Stimulated activated CD8-positive, alpha-beta memory T cell treated with anti-CD3 and anti-CD28 coated beads, Interleukin-15, amount 100 ng/mL, for 4 hours (primary cell): Measurements from ENCODE around the gene CALCR.
"Not testable (repeated sequence)": the region's sequence is repeated elsewhere in the genome, so short reads cannot be mapped to it uniquely, and the experiment has no call there.

ENCODE experiments used
- DNase-seq, 2 donors: peaks; one replicate each; pipeline ENCODE4 v3.0.0-alpha.2; 2020; ENCODE audit warnings: low read depth in 2 of 2

CALCR gene

DNA sequence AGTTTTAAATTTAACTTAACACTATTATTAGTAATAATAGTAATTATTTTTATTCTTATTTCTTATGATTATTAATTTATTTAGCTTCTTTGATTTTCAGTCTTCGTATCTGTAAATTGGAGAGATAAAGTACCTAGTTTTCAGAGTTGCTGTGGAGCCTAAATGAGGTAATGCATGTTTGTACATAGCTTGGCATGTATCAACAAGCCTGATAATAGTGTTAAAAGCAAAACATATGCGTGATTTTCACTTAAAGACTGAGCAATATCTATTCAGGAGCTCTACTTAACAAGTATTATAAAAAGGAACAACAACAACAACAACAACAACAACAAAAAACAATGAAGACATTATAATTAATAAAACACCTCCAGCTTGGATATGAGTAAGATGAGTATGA lies 12.4 kb downstream of the CALCR start:
- no peak for DNase-seq

DNA sequence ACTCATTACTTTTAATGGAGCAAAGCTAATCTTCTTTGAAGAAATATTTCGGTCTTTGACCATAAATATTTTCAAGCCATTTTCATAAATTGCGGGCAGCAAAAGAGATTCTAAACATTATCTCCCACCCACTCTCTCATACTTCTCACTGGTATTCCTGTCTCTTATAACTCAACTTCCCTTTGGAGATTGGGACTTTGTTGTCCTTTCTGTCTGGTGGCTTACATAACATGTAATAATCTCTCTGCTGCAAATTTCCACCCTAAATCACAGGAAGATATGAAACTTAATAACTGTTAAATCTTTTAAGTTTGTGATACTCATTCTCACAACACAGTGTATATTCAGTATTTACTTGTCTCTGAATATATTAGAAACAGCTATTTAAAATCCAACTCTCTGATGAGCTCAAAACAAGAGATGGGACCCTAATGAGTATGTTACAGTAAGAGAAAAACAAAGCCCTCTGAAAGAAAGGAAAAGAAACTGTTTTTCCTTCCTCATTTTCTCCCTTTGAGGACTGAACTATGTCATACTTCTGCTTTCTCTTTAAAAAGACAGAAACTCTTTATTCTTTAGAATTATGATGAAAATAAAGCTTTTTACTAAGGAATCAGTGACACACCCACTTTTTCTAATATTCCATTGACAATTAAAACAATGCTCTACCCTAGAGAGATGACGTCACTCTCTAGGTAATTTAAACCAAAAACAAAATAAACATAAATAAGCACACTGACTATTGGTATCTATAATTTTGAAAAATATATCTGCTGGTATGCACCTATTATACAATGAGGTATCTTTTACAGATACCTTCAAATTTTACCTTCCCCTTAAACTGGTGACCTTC lies 14.7 kb downstream of the CALCR start:
- no peak for DNase-seq

DNA sequence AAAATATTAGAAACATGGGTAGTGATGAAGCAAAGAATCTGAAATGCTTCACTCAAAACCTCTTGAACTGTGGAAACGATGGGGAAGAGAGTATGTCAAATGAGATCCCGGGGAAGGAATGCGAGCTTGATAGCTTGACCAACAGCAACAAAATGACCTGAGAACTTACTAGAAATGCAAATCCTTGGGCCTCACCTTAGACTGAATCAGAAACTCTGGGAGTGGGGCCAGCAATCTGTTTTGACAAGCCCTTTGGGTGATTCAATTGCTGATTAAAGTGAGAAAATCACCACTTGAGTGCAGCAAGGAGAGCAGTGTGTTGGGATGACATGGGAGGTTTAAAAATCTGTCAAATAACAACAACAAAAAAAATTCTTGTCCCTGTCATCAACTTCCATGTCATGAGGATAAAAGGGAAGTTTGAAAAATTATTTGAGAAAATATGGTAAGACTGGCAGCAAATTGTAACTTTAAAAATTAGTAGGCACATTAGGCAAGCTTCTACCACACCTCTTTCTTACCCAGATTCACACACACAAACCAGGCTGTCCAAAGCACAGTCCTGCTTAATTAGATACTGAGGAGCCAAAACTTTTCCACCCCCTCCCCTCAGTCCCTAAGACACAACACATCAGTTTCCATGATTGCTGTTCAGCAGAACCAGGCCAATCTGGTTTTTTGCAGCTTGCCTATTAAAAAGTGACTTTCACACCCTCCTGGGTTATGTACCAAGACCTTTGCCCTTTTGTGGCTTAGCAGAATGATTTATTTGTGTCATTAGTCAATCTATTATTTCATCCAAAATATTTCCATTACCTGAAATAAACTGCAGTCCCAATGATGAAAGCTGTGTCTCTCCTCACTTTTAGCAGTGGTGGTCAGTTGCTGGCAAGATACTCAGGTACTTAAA lies 15.6 kb downstream of the CALCR start:
- DNase-seq = no peak

DNA sequence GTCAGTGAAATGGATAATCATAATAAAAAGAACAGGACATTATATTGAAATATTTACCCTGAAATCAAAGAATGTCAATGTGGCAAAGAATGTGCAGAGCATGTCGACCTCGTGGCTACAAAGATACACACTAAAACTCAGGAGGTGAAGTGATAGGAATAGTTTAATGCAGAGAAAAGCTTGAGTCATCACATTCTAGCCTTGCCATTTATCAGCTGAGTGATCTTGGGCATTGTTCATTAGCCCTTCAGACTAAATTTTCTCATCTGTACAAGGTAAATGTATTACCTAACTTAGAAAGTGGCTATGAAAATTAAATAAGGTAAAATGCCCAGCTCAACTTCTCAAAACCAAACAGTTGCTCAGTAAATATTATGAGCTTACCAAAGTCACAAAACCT lies 22.6 kb downstream of the CALCR start:
- DNase-seq = no peak

DNA sequence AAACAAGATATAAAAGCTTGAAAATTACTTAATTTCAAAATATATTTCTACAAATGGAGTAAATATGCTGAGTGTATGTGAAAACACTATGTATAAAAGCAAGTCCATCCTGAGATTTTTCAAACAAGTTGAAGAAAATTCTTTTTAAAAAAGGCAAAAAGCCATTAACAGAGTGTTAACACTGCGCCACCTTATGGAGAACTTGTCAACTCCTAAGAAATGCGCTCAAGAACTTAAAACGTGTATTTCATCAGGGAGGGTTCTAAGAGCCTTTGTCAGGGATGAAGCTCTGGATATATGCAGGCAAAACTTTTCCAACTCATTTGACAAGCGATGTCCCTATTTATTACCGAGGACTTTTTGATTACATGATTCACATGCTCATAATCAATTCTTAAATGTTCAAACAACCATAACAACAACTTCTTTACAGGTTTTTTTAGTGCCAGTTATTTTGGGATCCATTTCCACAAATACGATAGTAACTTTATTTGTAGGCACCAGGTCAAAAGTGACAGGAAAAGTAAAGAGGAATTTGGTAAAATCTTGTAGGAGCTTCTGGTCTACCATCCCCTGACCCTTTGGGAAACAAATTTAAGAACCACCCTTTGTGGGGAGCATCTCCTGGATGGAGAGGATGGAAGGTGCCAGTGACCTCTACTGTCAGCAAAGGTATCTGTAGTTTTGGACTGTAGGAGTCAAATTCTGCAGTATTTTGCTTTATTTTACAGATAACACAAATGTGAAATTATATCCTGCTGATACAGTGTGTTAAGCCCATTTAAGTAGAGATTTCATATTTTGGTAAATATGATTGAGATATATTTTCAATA lies 23.2 kb downstream of the CALCR start:
- DNase-seq = no peak

DNA sequence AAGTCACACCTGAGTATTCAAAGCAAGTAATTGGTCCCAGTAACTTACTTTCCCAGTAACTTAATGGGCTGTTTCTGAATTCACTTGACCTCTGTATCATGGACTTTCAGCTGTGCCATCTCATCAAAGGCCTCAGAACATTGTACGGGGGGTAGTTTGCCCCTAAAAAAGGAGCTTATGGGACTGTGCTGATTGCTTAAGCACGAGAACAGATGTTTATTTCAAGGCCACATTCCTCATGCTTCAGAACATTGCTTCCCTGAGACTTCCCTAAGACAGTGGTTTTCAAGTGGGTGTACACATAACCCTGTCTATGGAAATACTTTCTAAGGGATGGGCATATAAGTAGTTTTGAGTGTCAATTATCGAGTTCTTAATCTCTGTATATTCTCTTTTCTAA lies 26.8 kb downstream of the CALCR start:
- no peak for DNase-seq

DNA sequence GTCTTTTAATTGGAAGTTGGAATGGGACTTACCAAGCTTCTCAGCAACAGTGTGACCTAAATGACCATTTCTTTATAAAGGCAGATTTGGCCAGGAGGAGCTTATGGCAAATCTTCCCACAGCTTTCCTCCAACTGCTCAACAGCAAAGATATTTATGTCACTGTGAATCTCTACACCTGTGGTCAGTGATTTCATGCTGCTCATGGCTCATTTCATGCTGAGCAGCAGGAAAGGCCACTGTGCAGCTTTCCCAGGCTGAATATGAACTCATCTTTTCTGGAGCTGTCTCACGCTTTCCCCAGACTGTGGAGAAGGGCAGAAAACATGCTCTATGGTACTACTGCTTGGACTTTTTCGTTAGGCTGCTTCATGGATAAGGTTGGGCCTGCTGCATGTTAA lies 29.8 kb downstream of the CALCR start:
- DNase-seq = no peak

DNA sequence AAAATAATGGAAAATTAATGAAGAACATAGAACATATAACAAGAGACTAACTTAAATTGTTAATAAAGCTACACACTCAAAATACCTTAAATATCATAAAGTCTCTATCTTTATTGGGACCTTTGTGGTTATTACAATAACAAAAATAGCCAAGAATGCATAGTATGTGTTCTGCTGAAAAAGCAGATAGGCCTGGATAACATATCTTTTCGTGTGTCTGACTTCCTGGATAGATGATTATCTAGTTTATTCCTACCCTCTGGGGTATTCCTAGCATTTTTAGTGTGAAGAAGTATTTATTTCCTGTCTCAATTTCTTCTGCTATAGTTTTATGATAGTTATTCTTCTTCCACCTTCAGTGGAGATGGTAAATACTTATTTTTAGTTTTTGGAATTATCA lies 36.5 kb downstream of the CALCR start:
- no peak for DNase-seq

DNA sequence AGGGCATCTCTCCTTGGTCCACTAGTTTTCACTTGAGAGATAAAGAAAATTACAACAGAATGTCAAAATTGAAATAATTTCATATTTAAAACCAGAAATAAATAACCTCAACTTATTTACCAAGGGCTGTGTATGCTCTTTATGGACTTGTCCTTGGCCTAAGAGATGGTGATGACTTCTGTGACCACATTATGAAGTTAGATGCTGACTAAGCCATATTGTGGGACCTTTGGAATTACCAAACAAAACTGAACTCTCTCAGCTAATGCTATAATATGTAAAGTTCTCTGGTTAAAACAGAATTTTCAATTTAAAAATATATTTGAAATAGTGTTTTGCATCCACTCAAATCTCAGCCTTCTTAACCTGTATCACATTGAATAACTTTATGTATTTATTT lies 38.9 kb downstream of the CALCR start:
- DNase-seq = no peak

DNA sequence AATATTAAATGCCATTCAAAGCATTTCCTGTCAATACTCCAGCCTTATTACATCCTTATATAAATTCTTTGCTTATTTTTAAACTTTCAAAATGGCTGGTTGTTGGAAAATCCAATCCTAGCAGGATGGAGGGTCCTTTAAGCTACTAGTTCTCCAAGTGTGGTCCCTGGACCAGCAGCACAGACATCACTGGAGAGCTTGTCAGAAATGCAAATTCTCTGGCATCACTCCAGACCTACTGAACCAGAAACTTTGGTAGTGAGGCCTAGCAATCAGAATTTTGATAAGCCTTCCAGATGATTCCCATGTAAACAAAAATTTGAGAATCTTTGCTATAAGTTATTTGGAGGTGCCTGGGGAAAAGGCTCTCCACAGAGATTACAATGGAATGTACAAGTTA lies 43.8 kb downstream of the CALCR start:
- no peak for DNase-seq

DNA sequence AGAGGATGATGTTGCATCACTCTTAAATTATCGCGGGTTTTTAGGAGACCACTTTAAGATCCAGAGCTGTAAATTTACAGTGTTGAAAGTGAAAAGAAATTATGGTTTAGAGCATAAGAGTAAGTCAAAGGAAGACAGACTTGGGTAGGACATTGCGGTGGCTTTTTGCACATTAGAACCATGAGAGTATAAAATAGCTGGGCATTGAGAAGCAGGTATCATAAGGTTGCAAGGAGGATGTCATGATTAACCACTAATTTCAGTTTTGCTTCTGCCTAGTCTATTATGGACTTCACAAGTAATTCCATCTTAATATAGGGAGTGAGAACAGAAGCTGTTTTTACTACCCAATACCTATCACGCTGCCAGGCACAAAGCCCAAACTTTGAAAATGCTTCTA lies 57.7 kb downstream of the CALCR start:
- DNase-seq = no peak

DNA sequence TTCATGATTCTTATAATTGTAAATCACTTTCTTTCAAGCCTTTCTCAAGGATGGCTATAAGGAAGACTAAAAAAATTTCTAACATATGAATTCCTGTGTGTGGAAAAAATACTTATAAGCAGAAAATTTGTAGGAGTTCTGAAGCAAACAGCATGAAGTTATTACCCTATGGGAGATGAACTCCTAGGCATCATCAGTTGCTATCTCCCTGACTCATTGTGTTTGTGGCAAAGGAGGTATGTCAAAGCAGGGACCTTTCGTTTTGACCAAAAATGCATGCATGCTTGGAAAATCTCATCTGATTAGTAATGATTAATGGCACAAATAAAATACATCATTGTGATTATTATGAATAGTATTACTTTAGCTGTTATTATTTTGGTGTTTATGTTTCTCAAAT lies 59.4 kb downstream of the CALCR start:
- DNase-seq = no peak

DNA sequence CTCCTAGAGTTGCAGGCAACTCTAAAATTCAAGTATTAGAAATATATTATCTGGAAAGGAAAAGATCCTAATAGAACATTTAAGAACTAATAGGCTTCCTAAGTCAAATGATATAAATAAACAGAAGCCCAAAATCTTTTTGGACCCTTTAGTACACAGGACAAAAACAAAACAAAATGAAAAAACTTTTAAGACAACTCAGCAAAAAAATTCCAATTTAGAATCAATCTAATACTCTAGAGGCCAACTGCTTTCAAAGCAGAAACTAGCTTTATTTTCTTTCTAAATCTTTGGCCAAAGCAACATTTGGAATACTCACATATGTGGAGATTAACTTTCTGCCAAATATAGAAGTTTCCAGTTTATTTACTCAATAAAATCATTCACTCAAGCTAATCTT lies 65.2 kb downstream of the CALCR start:
- DNase-seq = no peak

DNA sequence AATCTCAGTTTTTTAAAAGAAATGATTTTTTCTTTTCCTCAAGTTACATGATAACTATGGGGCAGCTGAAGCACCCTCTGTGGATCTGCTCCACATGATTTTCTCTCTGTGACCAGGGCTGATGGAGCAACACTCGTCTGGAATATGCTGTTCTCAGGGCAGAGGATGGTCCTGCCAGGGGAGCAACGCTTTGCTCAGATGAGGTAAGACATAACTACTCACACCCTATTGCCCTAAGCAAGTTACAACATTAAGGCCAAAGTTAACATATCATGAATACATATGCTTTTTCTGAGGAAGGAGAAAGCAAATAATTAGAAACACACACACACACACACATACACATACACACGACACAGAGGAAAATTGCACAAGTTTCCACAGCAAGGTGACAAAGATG lies 71.4 kb downstream of the CALCR start:
- DNase-seq = no peak

DNA sequence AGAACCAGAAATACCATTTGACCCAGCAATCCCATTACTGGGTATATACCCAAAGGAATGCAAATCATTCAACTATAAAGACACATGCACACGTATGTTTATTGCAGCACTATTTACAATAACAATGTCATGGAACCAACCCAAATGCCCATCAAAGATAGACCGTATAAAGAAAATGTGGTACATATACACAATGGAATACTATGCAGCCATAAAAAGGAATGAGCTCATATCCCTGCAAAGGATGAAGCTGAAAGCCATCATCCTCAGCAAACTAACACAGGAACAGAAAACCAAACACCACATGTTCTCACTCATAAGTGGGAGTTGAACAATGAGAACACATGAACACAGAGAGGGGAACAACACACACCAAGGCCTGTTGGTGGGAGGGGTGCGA lies 82.7 kb downstream of the CALCR start:
- not testable (repeated sequence) for DNase-seq

DNA sequence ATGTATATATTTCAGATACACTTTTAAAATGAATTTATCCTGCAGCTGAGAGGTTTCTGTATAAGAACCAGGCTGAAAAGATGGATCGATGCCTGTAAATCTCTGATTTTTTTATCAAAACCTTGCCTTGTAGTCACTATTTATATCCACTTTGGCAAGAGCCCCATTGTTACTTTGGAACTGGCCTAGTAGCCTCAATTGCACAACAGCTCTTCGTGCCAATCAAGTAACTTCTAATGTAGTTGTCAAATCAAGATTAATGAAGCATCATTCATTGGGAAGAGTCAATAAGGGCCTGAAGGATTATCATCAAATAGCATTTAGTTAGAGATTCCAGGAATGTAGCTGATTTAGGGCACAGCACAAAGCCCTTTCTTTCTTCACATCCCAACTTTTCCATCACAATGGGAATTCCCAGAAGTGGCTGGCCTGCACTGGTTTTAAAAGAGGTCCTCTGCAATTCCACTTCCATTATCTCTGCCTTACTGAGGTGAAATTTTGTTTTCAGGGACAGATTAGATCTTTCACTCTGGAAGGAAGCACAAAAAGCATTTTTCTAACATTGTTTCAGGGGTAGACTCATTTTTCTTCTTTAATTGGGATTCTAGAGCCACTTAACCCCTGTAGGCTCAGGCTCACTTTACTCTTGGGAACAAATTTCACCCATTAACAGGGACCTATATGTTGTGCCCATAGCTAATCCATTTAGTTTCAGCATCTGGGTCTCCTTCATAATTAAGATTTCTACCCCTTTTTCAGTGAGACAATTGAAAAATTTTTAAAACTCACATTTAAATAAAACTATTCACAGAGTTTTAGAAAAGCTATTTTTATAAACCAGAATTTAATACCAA lies 97.8 kb downstream of the CALCR start:
- no peak for DNase-seq

DNA sequence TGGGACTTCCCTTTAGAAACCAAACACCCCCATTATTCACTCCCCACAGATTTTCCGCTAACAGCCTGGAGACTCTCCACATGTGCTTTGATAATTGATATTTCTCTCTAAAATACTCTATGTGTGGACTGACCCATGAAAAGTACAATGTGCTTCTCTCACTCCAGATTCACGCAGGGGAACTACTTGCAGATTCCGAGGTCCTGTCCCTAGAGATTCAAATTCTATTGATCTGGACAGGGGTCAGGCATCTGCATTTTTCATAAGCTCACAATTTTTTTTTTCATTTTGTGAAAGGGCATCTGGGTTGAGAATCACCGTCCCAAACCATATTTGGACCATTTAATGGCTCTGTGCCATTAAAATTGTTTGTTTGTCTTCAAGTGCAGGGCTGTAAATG lies 98.7 kb downstream of the CALCR start:
- no peak for DNase-seq

DNA sequence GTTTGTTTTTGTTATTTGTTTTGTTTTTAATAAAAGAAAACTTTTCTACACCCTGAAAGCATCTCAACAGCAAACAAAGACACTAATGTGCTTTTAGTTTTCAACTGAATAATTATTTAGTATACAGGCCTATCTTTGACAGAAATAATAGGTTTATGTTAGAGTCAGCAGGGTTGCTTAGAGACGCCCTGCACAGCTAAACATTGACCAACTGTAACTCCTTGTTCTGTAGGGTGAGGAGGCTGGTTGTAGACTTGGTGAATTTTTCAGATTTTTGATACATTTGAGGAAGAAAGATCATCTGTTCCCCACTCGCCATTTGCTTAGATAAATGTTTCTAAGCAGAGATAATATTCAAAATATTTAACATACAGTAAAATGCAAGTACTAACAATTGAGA lies 103.1 kb downstream of the CALCR start:
- no peak for DNase-seq

DNA sequence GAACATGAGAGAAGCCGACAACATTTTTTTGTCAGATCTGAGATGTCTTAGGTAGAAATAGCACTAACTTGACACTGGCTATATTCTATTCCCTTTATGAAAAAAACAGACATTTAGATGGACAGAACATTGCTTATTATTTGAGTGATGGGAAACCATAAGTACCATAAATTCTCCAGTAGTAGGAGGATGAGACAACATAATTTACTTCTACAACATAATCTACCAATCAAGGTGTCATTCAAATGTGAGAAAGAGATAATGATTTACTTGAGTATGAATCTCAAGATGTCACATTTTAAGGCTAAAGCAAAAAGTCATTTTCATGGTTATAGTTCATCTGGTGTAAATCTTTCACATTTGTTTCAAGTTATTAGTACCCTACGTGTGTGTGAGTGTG lies 110.8 kb downstream of the CALCR start:
- no peak for DNase-seq

DNA sequence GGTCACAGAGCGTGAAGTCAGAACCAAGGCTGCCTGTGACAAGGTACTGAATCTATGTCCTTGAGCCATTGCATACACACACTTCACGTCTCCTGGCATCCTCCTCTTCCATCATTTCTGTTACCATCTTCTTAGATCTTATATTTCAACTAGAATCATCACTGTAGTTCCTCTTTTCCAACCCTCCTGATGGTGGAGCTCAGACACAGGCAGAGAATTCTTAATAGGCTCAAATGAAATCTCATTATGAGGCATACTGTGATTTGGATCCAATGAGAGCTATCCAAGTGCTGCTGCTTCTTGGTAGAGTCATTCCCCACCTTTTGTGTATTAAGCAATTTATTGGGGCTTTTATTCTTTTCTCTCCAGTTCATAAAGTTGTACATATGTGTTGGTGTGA lies 113.2 kb downstream of the CALCR start:
- DNase-seq = no peak

DNA sequence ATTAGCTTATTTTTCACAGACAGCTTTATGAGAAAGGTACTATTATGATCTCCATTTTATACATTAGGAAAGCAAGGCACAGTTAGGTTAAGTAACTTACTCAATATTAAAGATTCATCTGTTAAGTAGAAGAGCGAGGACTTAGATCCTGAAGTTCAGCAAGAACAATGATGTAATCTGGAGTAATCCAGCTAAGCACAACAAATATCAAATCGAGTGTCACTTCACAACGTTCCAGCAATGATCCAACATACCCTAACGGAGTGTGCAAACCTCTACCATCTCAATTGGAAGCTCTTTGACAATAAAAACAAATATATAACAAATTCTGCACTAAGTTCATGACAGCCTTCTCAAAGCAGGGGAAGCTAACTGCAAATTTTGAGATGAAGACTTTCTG lies 121.3 kb downstream of the CALCR start:
- DNase-seq = no peak
